Tongue (tissue), 2 donors: Measurements from ENCODE around the gene VCAM1. TPM values are rescaled to one million over a fixed set of nuclear protein-coding genes. Genes with fewer than 3 reads are reported as not detected.
"Not testable (repeated sequence)": the region's sequence is repeated elsewhere in the genome, so short reads cannot be mapped to it uniquely, and the experiment has no call there.

ENCODE experiments used
- DNase-seq: peaks from one replicate; pipeline ENCODE4 v3.0.0-alpha.2; 2015
- total RNA-seq: library from RNA; depleted of rRNA; stranded (reverse); fragments of >200 nt; gene quantifications from one replicate; pipeline ENCODE4 v1.2.3, GENCODE V29; 2014

VCAM1 gene
- 40.3 TPM for total RNA-seq

- DNase-seq, result peak; percentile 68
These were observed at the start of gene VCAM1 for GRCh38 chr1:100719490-100719889. Gene VCAM1 (plus strand): TSS chr1:100719742. CDS start chr1:100719861, 119 bp downstream.

GRCh38 chr1:100670083-100670482 lies 49.5 kb upstream of the VCAM1 start:
- no peak for DNase-seq

- no peak for DNase-seq
These were observed 47.9 kb upstream of the VCAM1 start for GRCh38 chr1:100671601-100672000.

GRCh38 chr1:100683448-100684349 lies 35.8 kb upstream of the VCAM1 start:
- no peak for DNase-seq

- no peak for DNase-seq
These were observed 19.8 kb upstream of the VCAM1 start for GRCh38 chr1:100699744-100700143.

GRCh38 chr1:100700586-100700985 lies 19.0 kb upstream of the VCAM1 start:
- DNase-seq, result no peak

- no peak for DNase-seq
These were observed 16.5 kb upstream of the VCAM1 start for GRCh38 chr1:100703052-100703451.

- DNase-seq, result no peak
These were observed 15.8 kb upstream of the VCAM1 start for GRCh38 chr1:100703716-100704115.

- no peak for DNase-seq
These were observed 15.1 kb upstream of the VCAM1 start for GRCh38 chr1:100704473-100704872.

- DNase-seq, result no peak
These were observed 13.2 kb upstream of the VCAM1 start for GRCh38 chr1:100706296-100706695.

- no peak for DNase-seq
These were observed 12.7 kb upstream of the VCAM1 start for GRCh38 chr1:100706856-100707255.

- no peak for DNase-seq
These were observed 11.0 kb upstream of the VCAM1 start for GRCh38 chr1:100708476-100709062.

GRCh38 chr1:100710906-100711682 lies 8.4 kb upstream of the VCAM1 start:
- DNase-seq, result no peak

- not testable (repeated sequence) for DNase-seq
These were observed 6.5 kb upstream of the VCAM1 start for GRCh38 chr1:100713027-100713426.

GRCh38 chr1:100713626-100714025 lies 5.9 kb upstream of the VCAM1 start:
- DNase-seq, result no peak

GRCh38 chr1:100714599-100714998 lies 4.9 kb upstream of the VCAM1 start:
- no peak for DNase-seq

GRCh38 chr1:100717218-100717617 lies 2.3 kb upstream of the VCAM1 start:
- no peak for DNase-seq

GRCh38 chr1:100718581-100718980 lies 961 bp upstream of the VCAM1 start:
- DNase-seq, result no peak

GRCh38 chr1:100720101-100720500 lies 559 bp downstream of the VCAM1 start:
- DNase-seq, result peak; percentile 37

GRCh38 chr1:100720751-100721150 lies 1.2 kb downstream of the VCAM1 start:
- DNase-seq, result no peak

GRCh38 chr1:100721526-100722207 lies 2.1 kb downstream of the VCAM1 start:
- peak; percentile 85 for DNase-seq

GRCh38 chr1:100722221-100722620 lies 2.7 kb downstream of the VCAM1 start:
- DNase-seq, result no peak
